ENCODE measurements around the gene RBM20. TPM values are rescaled to one million over a fixed set of nuclear protein-coding genes. Genes with fewer than 3 reads are reported as not detected.

Gene RBM20
- total RNA-seq, 1 experiment from 2014 or later = 0.17 TPM

DNA sequence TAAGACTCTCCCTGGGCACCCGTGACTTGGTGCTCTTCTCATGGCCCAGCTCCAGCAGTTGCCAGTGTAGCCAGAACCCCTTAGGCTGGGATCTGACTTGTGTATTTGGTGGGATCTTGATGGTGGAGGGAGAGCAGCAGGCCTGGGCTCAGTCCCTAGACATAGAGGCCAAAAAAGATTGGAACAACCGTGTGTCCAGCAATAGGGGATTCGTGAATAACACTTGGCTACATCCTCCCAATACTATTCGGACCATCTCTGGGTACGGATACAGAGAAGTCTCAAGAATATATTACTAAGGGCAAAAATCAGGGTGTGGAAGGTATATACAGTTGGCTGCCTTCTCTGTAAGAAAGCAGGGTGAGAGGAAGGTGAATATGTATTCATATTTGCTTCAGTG, 17.2 kb downstream of the RBM20 start:
- no peak overlapping the region for H3K4me3 Mint-ChIP-seq
- Histone ChIP-seq H2BK20ac (ENCODE audit: low read depth, low read length, poor library complexity, severe bottlenecking) (no peak overlapping the region), H4K8ac (replicated peaks; ENCODE audit: insufficient read length, low read depth, low read length) (no peak overlapping the region), H3K79me1 (ENCODE audit: insufficient read depth, low read depth, low read length, poor library complexity, severe bottlenecking) (no peaks in the 10 kb centered on the region), H3K23ac (ENCODE audit: insufficient read length, low read depth, low read length) (no peak overlapping the region), H3K4me1 (ENCODE audit: insufficient read depth, low read length) (no peaks in the 10 kb centered on the region; the same call in 1 of the 2 replicates), H2BK120ac (ENCODE audit: low read depth, low read length, poor library complexity, severe bottlenecking) (no peak overlapping the region), H3K27me3 (ENCODE audit: insufficient read depth, low read length) (no peaks in the 10 kb centered on the region), H3K9me3 (ENCODE audit: control insufficient read depth, low read depth, low read length) (no peaks in the 10 kb centered on the region), H3K79me2 (ENCODE audit: insufficient read depth, low read length) (no peaks in the 10 kb centered on the region), H3K4ac (ENCODE audit: low read depth, low read length) (no peak overlapping the region), H3K23me2 (ENCODE audit: insufficient read length, low read depth, low read length, poor library complexity, severe bottlenecking) (no peaks in the 10 kb centered on the region), H3T11ph (ENCODE audit: low read length) (no peak overlapping the region), H4K91ac (ENCODE audit: insufficient read length, low read depth, low read length) (no peak overlapping the region), H4K5ac (ENCODE audit: insufficient read length, low read depth, low read length) (no peak overlapping the region), H3K4me2 (ENCODE audit: insufficient read depth, insufficient read length, low read length) (no peak overlapping the region), H2BK15ac (ENCODE audit: low read depth, low read length) (no peak overlapping the region), H2BK5ac (ENCODE audit: insufficient read length, low read length) (no peak overlapping the region), H3K9ac (ENCODE audit: extremely low read depth, insufficient read length, low read length) (no peak overlapping the region), H3K27ac (ENCODE audit: insufficient read length, low read depth, low read length) (no peak overlapping the region), H2AFZ (ENCODE audit: low read length) (no peak overlapping the region), H3K14ac (ENCODE audit: insufficient read depth, low read length) (no peak overlapping the region), H3K56ac (ENCODE audit: insufficient read length, low read depth, low read length) (no peak overlapping the region), H2AK5ac (ENCODE audit: insufficient read length, low read length) (no peak overlapping the region), H3K18ac (ENCODE audit: insufficient read length, low read depth, low read length) (no peak overlapping the region), H4K20me1 (ENCODE audit: control insufficient read depth, insufficient read depth, insufficient read length) (no peaks in the 10 kb centered on the region), H2BK12ac (ENCODE audit: insufficient read length, low read depth, low read length) (no peak overlapping the region)
- H3K4me1 Mint-ChIP-seq = peaks cover 8 to 15% of the 10 kb centered on the region in 2 experiments
- WGBS (ENCODE audit: extremely low coverage, insufficient read length, low lambda C conversion rate) = no CpG with 5 or more reads among the region's 5 CpGs
- no peaks in the 10 kb centered on the region; a peak in 1 of 5 replicates for H3K9me3 Mint-ChIP-seq
- H3K27ac Mint-ChIP-seq = no peak overlapping the region
- no peak for DNase-seq
- no peaks in the 10 kb centered on the region for H3K36me3 Mint-ChIP-seq (ENCODE audit: insufficient read depth in 1 of 3, low read depth in 3 of 3)
- TF ChIP-seq, protein P1, sequence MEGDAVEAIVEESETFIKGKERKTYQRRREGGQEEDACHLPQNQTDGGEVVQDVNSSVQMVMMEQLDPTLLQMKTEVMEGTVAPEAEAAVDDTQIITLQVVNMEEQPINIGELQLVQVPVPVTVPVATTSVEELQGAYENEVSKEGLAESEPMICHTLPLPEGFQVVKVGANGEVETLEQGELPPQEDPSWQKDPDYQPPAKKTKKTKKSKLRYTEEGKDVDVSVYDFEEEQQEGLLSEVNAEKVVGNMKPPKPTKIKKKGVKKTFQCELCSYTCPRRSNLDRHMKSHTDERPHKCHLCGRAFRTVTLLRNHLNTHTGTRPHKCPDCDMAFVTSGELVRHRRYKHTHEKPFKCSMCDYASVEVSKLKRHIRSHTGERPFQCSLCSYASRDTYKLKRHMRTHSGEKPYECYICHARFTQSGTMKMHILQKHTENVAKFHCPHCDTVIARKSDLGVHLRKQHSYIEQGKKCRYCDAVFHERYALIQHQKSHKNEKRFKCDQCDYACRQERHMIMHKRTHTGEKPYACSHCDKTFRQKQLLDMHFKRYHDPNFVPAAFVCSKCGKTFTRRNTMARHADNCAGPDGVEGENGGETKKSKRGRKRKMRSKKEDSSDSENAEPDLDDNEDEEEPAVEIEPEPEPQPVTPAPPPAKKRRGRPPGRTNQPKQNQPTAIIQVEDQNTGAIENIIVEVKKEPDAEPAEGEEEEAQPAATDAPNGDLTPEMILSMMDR (conservative IDR thresholded peaks at IDR 0.05) = no peak
- no peaks in the 10 kb centered on the region; the same call in 1 of the 2 replicates for H3K27me3 Mint-ChIP-seq (ENCODE audit: low read depth)
